IMR-90 (cell line): ENCODE measurements around the gene FAM24B. TPM values are rescaled to one million over a fixed set of nuclear protein-coding genes. Genes with fewer than 3 reads are reported as not detected.

ENCODE experiments used
- ATAC-seq: fragments of 200-7000 bp; cut with Tn5 transposase; 2 replicates; pipeline ENCODE4 v1.9.1; 2020; ENCODE audit warnings: low read depth, mild to moderate bottlenecking, moderate library complexity
- BruUV-seq: library from RNA; stranded (reverse); fragments of 400-500 nt; replicated peaks from 2 replicates; lab custom pipeline; 2021; lab: Mats Ljungman, UMichigan
- CTCF ChIA-PET: fragments of 300-600 bp; formaldehyde crosslinking; extraction: SDS; loops from one replicate; lab custom pipeline; 2021; ENCODE audit warnings: antibody characterized with exemption; lab: Yijun Ruan, JAX
- POLR2A ChIA-PET: fragments of 300-600 bp; sonication (Branson Sonifier 250); formaldehyde crosslinking; loops from one replicate; lab custom pipeline; 2022; ENCODE audit warnings: antibody characterized with exemption; ENCODE audit not compliant: unreplicated experiment; lab: Charles Lee
- DNase-seq: peaks from one replicate; pipeline ENCODE4 v3.0.0; 2013
- H2AFZ ChIP-seq: replicated peaks from 2 replicates; pipeline ENCODE3; 2013; ENCODE audit warnings: low read length, mild to moderate bottlenecking; ENCODE audit not compliant: poor library complexity
- H2AK5ac ChIP-seq: 2 replicates; pipeline ENCODE4 v1.6.1; 2013; ENCODE audit warnings: low read depth, low read length, inconsistent platforms
- H2AK9ac ChIP-seq: replicated peaks from 2 replicates; pipeline ENCODE3; 2013; ENCODE audit warnings: mild to moderate bottlenecking, low read depth, low read length, moderate library complexity; ENCODE audit not compliant: poor library complexity
- H2BK120ac ChIP-seq: 2 replicates; pipeline ENCODE4 v1.6.1; 2013; ENCODE audit warnings: low read depth, low read length, inconsistent platforms
- H2BK15ac ChIP-seq: 3 replicates; pipeline ENCODE4 v1.6.1; 2013; ENCODE audit warnings: low read depth, low read length, inconsistent platforms
- H2BK20ac ChIP-seq: 2 replicates; pipeline ENCODE4 v1.6.1; 2013; ENCODE audit warnings: low read depth, mild to moderate bottlenecking, inconsistent platforms, low read length, moderate library complexity
- H2BK5ac ChIP-seq: 2 replicates; pipeline ENCODE4 v1.6.1; 2013; ENCODE audit warnings: mild to moderate bottlenecking, low read depth, low read length, inconsistent platforms; ENCODE audit not compliant: poor library complexity, severe bottlenecking
- H3K14ac ChIP-seq: replicated peaks from 2 replicates; pipeline ENCODE4 v1.6.1; 2013; ENCODE audit warnings: low read depth, low read length, inconsistent platforms
- H3K18ac ChIP-seq: 2 replicates; pipeline ENCODE4 v1.6.1; 2013; ENCODE audit warnings: low read depth, low read length, control low read depth
- H3K23ac ChIP-seq: 2 replicates; pipeline ENCODE4 v1.6.1; 2013; ENCODE audit warnings: low read depth, low read length, inconsistent platforms
- H3K27ac ChIP-seq: 2 replicates; pipeline ENCODE4 v1.5.1; 2013; ENCODE audit warnings: mild to moderate bottlenecking, control low read depth, low read length; ENCODE audit not compliant: insufficient read depth
- H3K27me3 ChIP-seq: 2 replicates; pipeline ENCODE4 v1.6.1; 2013; ENCODE audit warnings: low read length; ENCODE audit not compliant: control insufficient read depth, insufficient read depth
- H3K36me3 ChIP-seq: 2 replicates; pipeline ENCODE4 v1.6.1; 2013; ENCODE audit warnings: low read length, mixed read lengths; ENCODE audit not compliant: control insufficient read depth, insufficient read depth
- H3K4ac ChIP-seq: 2 replicates; pipeline ENCODE4 v1.6.1; 2013; ENCODE audit warnings: low read depth, low read length, inconsistent platforms
- H3K4me1 ChIP-seq: 2 replicates; pipeline ENCODE4 v1.6.1; 2013; ENCODE audit warnings: low read length, mixed read lengths; ENCODE audit not compliant: control insufficient read depth, insufficient read depth
- H3K4me2 ChIP-seq: 2 replicates; pipeline ENCODE4 v1.6.1; 2013; ENCODE audit warnings: low read depth, mild to moderate bottlenecking, control low read depth, low read length, moderate library complexity
- H3K4me3 ChIP-seq: 2 replicates; pipeline ENCODE4 v1.5.1; 2013; ENCODE audit warnings: low read depth, mild to moderate bottlenecking, control low read depth, low read length, moderate library complexity; ENCODE audit not compliant: insufficient read depth
- H3K56ac ChIP-seq: 2 replicates; pipeline ENCODE4 v1.6.1; 2013; ENCODE audit warnings: low read length, inconsistent platforms; ENCODE audit not compliant: insufficient read depth; ENCODE audit errors: extremely low read depth
- H3K79me1 ChIP-seq, 2 experiments: 2 replicates each; pipeline ENCODE4 v1.6.1; 2013; ENCODE audit warnings: low read length in 2 of 2, inconsistent platforms in 1 of 2, low read depth in 1 of 2
- H3K9ac ChIP-seq: 2 replicates; pipeline ENCODE4 v1.6.1; 2013; ENCODE audit warnings: low read depth, low read length, control low read depth
- H3K9me1 ChIP-seq: 2 replicates; pipeline ENCODE4 v1.6.1; 2013; ENCODE audit warnings: low read length, inconsistent platforms; ENCODE audit not compliant: insufficient read depth
- H3K9me3 ChIP-seq: 2 replicates; pipeline ENCODE4 v1.6.1; 2013; ENCODE audit warnings: low read length; ENCODE audit not compliant: control insufficient read depth, insufficient read depth
- H4K20me1 ChIP-seq: 2 replicates; pipeline ENCODE4 v1.6.1; 2013; ENCODE audit warnings: low read length, inconsistent platforms; ENCODE audit not compliant: insufficient read depth
- H4K5ac ChIP-seq: 2 replicates; pipeline ENCODE4 v1.6.1; 2013; ENCODE audit warnings: mild to moderate bottlenecking, low read depth, low read length, control low read depth
- H4K8ac ChIP-seq, 2 experiments: 2 replicates each; pipeline ENCODE4 v1.6.1; 2013; ENCODE audit warnings: low read depth in 2 of 2, low read length in 2 of 2, control low read depth in 1 of 2, inconsistent platforms in 1 of 2
- H4K91ac ChIP-seq: 2 replicates; pipeline ENCODE4 v1.6.1; 2013; ENCODE audit warnings: low read depth, low read length, inconsistent platforms; ENCODE audit not compliant: insufficient read depth
- CEBPB ChIP-seq: IDR thresholded peaks from 2 replicates; pipeline ENCODE4 v1.6.1; 2012; ENCODE audit warnings: low read depth, low read length, improper control_type of control experiment
- MAFK ChIP-seq: IDR thresholded peaks from 2 replicates; pipeline ENCODE4 v1.6.1; 2012; ENCODE audit warnings: low read depth, low read length, improper control_type of control experiment
- MXI1 ChIP-seq: IDR thresholded peaks from 2 replicates; pipeline ENCODE4 v1.6.1; 2012; ENCODE audit warnings: low read depth, mild to moderate bottlenecking, low read length, moderate library complexity, borderline replicate concordance
- WGBS, 2 experiments: methylation state at CpG; one replicate each; pipeline versions ENCODE4 v1.1.5 to v1.1.7; 2013; ENCODE audit warnings: missing lambda C conversion rate in 2 of 2; ENCODE audit not compliant: insufficient read length in 1 of 2; ENCODE audit errors: extremely low coverage in 2 of 2; 5-methylcytosine and 5-hydroxymethylcytosine counted together
- dilution Hi-C: fragments of 300-500 bp; cut with HindIII; formaldehyde crosslinking; loops from one replicate; pipeline ENCODE4 v1.14.3; 2018; ENCODE audit warnings: low sequenced_read_pairs; ENCODE audit not compliant: unreplicated experiment
- in situ Hi-C: fragments of 300-500 bp; cut with MboI; formaldehyde crosslinking; loops from 3 replicates; pipeline ENCODE4 v1.14.3; 2019; ENCODE audit warnings: low sequenced_read_pairs, inconsistent platforms, mixed read lengths
- intact Hi-C: fragments of 100-400 bp; cut with micrococcal nuclease; formaldehyde crosslinking; loops from 2 replicates; pipeline ENCODE4 v1.10.0; 2022
- polyA plus RNA-seq, 3 experiments: library from polyadenylated mRNA; depleted of rRNA; stranded (reverse); fragments of >200 nt; gene quantifications; 2 replicates each; pipeline ENCODE4 v1.2.3, GENCODE V29; 2012; ENCODE audit warnings: low replicate concordance in 1 of 3
- total RNA-seq: library from RNA; depleted of rRNA; stranded (reverse); fragments of >200 nt; gene quantifications from 2 replicates; pipeline ENCODE4 v1.2.3, GENCODE V29; 2012

Gene FAM24B
- total and polyA plus RNA-seq, 2 of the 4 experiments (the other 2 are of a cell fraction): 1.6 to 4.3 TPM

- H3K27me3 ChIP-seq: peaks cover 3% of the 10 kb centered on the region
- H4K91ac ChIP-seq: no peak overlapping the region
- no peaks in the 10 kb centered on the region for H3K9me1 ChIP-seq
- no peak overlapping the region for H2AFZ ChIP-seq
- no peak overlapping the region for H3K14ac ChIP-seq
- H4K5ac ChIP-seq: no peak overlapping the region
- H3K4me2 ChIP-seq: no peak overlapping the region
- no peak overlapping the region for H2AK9ac ChIP-seq
- TF ChIP-seq MXI1 (no peak), CEBPB (no peak), MAFK (no peak)
- H3K23ac ChIP-seq: no peak overlapping the region
- no peaks in the 10 kb centered on the region for H3K79me1 ChIP-seq
- H4K8ac ChIP-seq: no peak overlapping the region
- no peak overlapping the region for H2BK120ac ChIP-seq
- POLR2A ChIA-PET: no interaction called here
- H2AK5ac ChIP-seq: no peak overlapping the region
- no peaks in the 10 kb centered on the region for H4K20me1 ChIP-seq
- H3K9me3 ChIP-seq: no peaks in the 10 kb centered on the region; the same call in 1 of the 2 replicates
- H3K27ac ChIP-seq: no peak overlapping the region
- H3K4ac ChIP-seq: no peak overlapping the region
- intact Hi-C loops: no loop called here
- H3K36me3 ChIP-seq: no peaks in the 10 kb centered on the region
- DNase-seq: no peak
- H2BK5ac ChIP-seq: no peak overlapping the region
- no peak for ATAC-seq
- in situ Hi-C loops: no loop called here
- no peak overlapping the region for H3K56ac ChIP-seq
- dilution Hi-C loops: no loop called here
- CTCF ChIA-PET: no interaction called here
- H3K18ac ChIP-seq: no peak overlapping the region
- no peaks in the 10 kb centered on the region for H3K4me1 ChIP-seq
- no TSS peak for BruUV-seq
- WGBS, 2 experiments: 80% methylated on average over 3 of the region's 11 CpGs; no CpG with 5 or more reads in 1 of the 2 experiments
- H2BK20ac ChIP-seq: no peak overlapping the region
- H3K9ac ChIP-seq: no peak overlapping the region
- H2BK15ac ChIP-seq: no peak overlapping the region
- no peak overlapping the region for H3K4me3 ChIP-seq
Observed at GRCh38 chr10:122822973-122823690, 56.2 kb downstream of the FAM24B start.
